H1 (cell line): Measurements from ENCODE around the gene SGMS1. TPM values are rescaled to one million over a fixed set of nuclear protein-coding genes. Genes with fewer than 3 reads are reported as not detected.

Experiments used
- CBX8 ChIP-seq: fragments of 300-800, 300-1000 bp; sonication (generic); IDR thresholded peaks from 2 replicates; pipeline ENCODE4 v1.7.1; 2016; ENCODE audit warnings: low read depth, low read length, borderline replicate concordance
- EZH2 ChIP-seq: fragments of 200-600 bp; sonication (generic); IDR thresholded peaks from 2 replicates; pipeline ENCODE4 v1.7.1; 2012; ENCODE audit warnings: low read depth, mild to moderate bottlenecking, moderate library complexity, low read length, inconsistent platforms; ENCODE audit not compliant: severe bottlenecking
- polyA plus RNA-seq, 7 experiments: library from polyadenylated mRNA; depleted of rRNA in 3 of 7; stranded (reverse) in 5 of 7; unstranded in 2 of 7; fragments of >200 nt in 5 of 7; fragments of 200-250 nt in 2 of 7; gene quantifications; 1 replicate in 5 of 7; 2 replicates in 1 of 7; 4 replicates in 1 of 7; pipeline versions ENCODE4 v1.2.1 to v1.2.3, GENCODE V29; 2011 to 2013; ENCODE audit warnings: missing spikeins in 2 of 7, mixed read lengths in 2 of 7
- total RNA-seq: library from RNA; stranded (reverse); fragmentation: NEBNext Ultra II Directional; extraction: Animal tissue kit (Norgen Biotek cat#: 25700); gene quantifications from 2 replicates; pipeline ENCODE4 v1.2.1, GENCODE V29; 2021

SGMS1 gene
- total and polyA plus RNA-seq, 2 of the 8 experiments (the other 6 are each of a cell fraction or from before 2014, with no cell fraction given), result 6.0 to 15.6 TPM

GRCh38 chr10:50394832-50395231, 228.9 kb downstream of the SGMS1 start (continued):
- TF ChIP-seq CBX8 (no peak), EZH2 (no peak)
